Fibroblast of skin of left biceps (primary cell): ENCODE data around the gene NEK9.
"Not testable (repeated sequence)": the region's sequence is repeated elsewhere in the genome, so short reads cannot be mapped to it uniquely, and the experiment has no call there.

ENCODE experiments used
- DNase-seq, 2 experiments: peaks; one replicate each; pipeline ENCODE4 v3.0.0-alpha.2; 2013; ENCODE audit warnings: low read depth in 2 of 2

Gene NEK9

GRCh38 chr14:75126679-75127473 is at the start of gene NEK9:
Gene NEK9 (minus strand): TSS chr14:75127048. CDS start chr14:75126921, 127 bp downstream.
- DNase-seq: peak; percentile 57 to 62

GRCh38 chr14:75176142-75176820 is 49.4 kb upstream of the NEK9 start, which contains the start of gene TMED10:
Gene TMED10 (minus strand): TSS chr14:75176612. CDS start chr14:75176579, 33 bp downstream.
- DNase-seq: peak in 1 of 2 experiments; percentile 72

GRCh38 chr14:75175677-75176141 is 48.9 kb upstream of the NEK9 start:
- no peak for DNase-seq

GRCh38 chr14:75174066-75174465 is 47.2 kb upstream of the NEK9 start:
- no peak for DNase-seq

- DNase-seq: no peak
These were observed 43.9 kb upstream of the NEK9 start for GRCh38 chr14:75170772-75171171.

GRCh38 chr14:75168586-75169335 is 41.9 kb upstream of the NEK9 start:
- DNase-seq: no peak

- DNase-seq: no peak
These were observed 40.5 kb upstream of the NEK9 start for GRCh38 chr14:75167325-75167724.

GRCh38 chr14:75165586-75166391 is 38.9 kb upstream of the NEK9 start:
- no peak for DNase-seq

GRCh38 chr14:75164809-75165208 is 38.0 kb upstream of the NEK9 start:
- no peak for DNase-seq

- no peak for DNase-seq
These were observed 36.8 kb upstream of the NEK9 start for GRCh38 chr14:75163677-75164076.

GRCh38 chr14:75162631-75163030 is 35.8 kb upstream of the NEK9 start:
- no peak for DNase-seq

GRCh38 chr14:75158843-75159614 is 32.2 kb upstream of the NEK9 start:
- no peak for DNase-seq

- no peak for DNase-seq
These were observed 30.1 kb upstream of the NEK9 start for GRCh38 chr14:75156901-75157300.

GRCh38 chr14:75156111-75156510 is 29.3 kb upstream of the NEK9 start:
- no peak for DNase-seq

GRCh38 chr14:75155169-75155568 is 28.3 kb upstream of the NEK9 start:
- DNase-seq: no peak

- no peak for DNase-seq
These were observed 26.4 kb upstream of the NEK9 start for GRCh38 chr14:75153295-75153694.

GRCh38 chr14:75151851-75152250 is 25.0 kb upstream of the NEK9 start:
- no peak for DNase-seq

GRCh38 chr14:75150637-75151036 is 23.8 kb upstream of the NEK9 start:
- not testable (repeated sequence) for DNase-seq

GRCh38 chr14:75150150-75150549 is 23.3 kb upstream of the NEK9 start:
- DNase-seq: no peak

- peak; percentile 23 to 39 for DNase-seq
These were observed 20.7 kb upstream of the NEK9 start for GRCh38 chr14:75147423-75148071.
